SU-DHL-6 (cell line): ENCODE results near the gene SPEG.

Source experiments
- H2AFZ ChIP-seq: fragments of 200-600 bp; sonication (generic); 2 replicates; pipeline ENCODE4 v1.6.1; 2014; ENCODE audit warnings: low read depth, mild to moderate bottlenecking, moderate library complexity, mixed read lengths, antibody characterized with exemption, low read length; ENCODE audit not compliant: severe bottlenecking
- H3F3A ChIP-seq: fragments of 200-600 bp; shearing (Covaris generic); 2 replicates; pipeline ENCODE4 v1.6.0; 2016; ENCODE audit warnings: antibody characterized with exemption, mild to moderate bottlenecking; ENCODE audit not compliant: insufficient read depth
- H3K27ac ChIP-seq: fragments of 200-600 bp; sonication (generic); 2 replicates; pipeline ENCODE4 v1.5.1; 2016; ENCODE audit warnings: low read depth, mild to moderate bottlenecking, low read length, moderate library complexity, mixed read lengths
- H3K27me3 ChIP-seq: fragments of 200-600 bp; sonication (generic), shearing (Covaris generic); 2 replicates; pipeline ENCODE4 v1.6.0; 2014; ENCODE audit warnings: mild to moderate bottlenecking, low read length
- H3K36me3 ChIP-seq: fragments of 200-600 bp; sonication (generic); 2 replicates; pipeline ENCODE4 v1.6.1; 2014; ENCODE audit warnings: mild to moderate bottlenecking, low read length, mixed read lengths
- H3K4me2 ChIP-seq: fragments of 300-600, 200-600 bp; shearing (Covaris generic), sonication (generic); 2 replicates; pipeline ENCODE4 v1.6.0; 2014; ENCODE audit warnings: low read length, low read depth, mild to moderate bottlenecking; ENCODE audit not compliant: poor library complexity, severe bottlenecking
- H3K4me3 ChIP-seq: fragments of 200-600 bp; sonication (generic); 2 replicates; pipeline ENCODE4 v1.5.1; 2014; ENCODE audit warnings: antibody characterized with exemption, low read length, mild to moderate bottlenecking, mixed read lengths; ENCODE audit not compliant: insufficient read depth, poor library complexity, severe bottlenecking
- H3K79me2 ChIP-seq: fragments of 200-600 bp; sonication (generic); 2 replicates; pipeline ENCODE4 v1.6.1; 2014; ENCODE audit warnings: mild to moderate bottlenecking, low read length, moderate library complexity; ENCODE audit not compliant: insufficient read depth
- H3K9ac ChIP-seq: fragments of 200-600 bp; sonication (generic); 2 replicates; pipeline ENCODE4 v1.7.0; 2014; ENCODE audit warnings: mild to moderate bottlenecking, low read length
- H3K9me2 ChIP-seq: fragments of 200-600 bp; sonication (generic); replicated peaks from 2 replicates; pipeline ENCODE4 v1.6.1; 2014; ENCODE audit warnings: low read length; ENCODE audit not compliant: insufficient read depth
- H3K9me3 ChIP-seq: fragments of 200-600 bp; sonication (generic); 2 replicates; pipeline ENCODE4 v1.6.1; 2014; ENCODE audit warnings: low read length, mixed read lengths; ENCODE audit not compliant: insufficient read depth
- H4K20me1 ChIP-seq: fragments of 200-600 bp; sonication (generic); 2 replicates; pipeline ENCODE4 v1.6.1; 2014; ENCODE audit warnings: low read depth, mild to moderate bottlenecking, antibody characterized with exemption, low read length, moderate library complexity, mixed read lengths
- EZH2phosphoT487 ChIP-seq: fragments of 200-600 bp; sonication (generic), shearing (Covaris generic); conservative IDR thresholded peaks from 2 replicates; pipeline ENCODE4 v1.6.1; 2018; ENCODE audit warnings: mild to moderate bottlenecking, antibody characterized with exemption, low read length, moderate library complexity, mixed read lengths
- TF ChIP-seq, protein P1 (sequence below): fragments of 200-600 bp; sonication (generic); IDR thresholded peaks from one replicate; pipeline ENCODE4 v1.5.1; 2017; ENCODE audit warnings: antibody characterized with exemption, mild to moderate bottlenecking, low read length, moderate library complexity; ENCODE audit not compliant: insufficient read depth, poor library complexity, severe bottlenecking

The SPEG gene

DNA sequence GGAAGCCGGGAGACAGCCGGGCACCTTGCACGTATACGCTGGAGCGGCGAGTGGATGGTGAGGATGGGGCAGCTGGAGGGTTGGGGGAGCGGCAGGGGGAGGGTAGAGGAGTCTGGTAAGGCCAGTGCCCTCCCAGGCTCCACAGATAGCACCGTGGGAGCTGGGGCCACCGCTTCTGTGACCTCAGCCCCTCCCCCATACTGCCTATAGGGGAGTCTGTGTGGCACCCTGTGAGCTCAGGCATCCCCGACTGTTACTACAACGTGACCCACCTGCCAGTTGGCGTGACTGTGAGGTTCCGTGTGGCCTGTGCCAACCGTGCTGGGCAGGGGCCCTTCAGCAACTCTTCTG lies 54.2 kb downstream of the SPEG start:
- Histone ChIP-seq H3K36me3 (no peaks in the 10 kb centered on the region), H3F3A (no peaks in the 10 kb centered on the region), H3K27ac (no peak overlapping the region), H3K79me2 (no peaks in the 10 kb centered on the region), H3K4me3 (no peak overlapping the region), H3K9ac (no peak overlapping the region), H2AFZ (no peak overlapping the region), H3K9me2 (no peaks in the 10 kb centered on the region), H4K20me1 (no peaks in the 10 kb centered on the region), H3K4me2 (no peak overlapping the region), H3K27me3 (no peaks in the 10 kb centered on the region), H3K9me3 (no peaks in the 10 kb centered on the region)
- no peak for TF ChIP-seq EZH2phosphoT487
- TF ChIP-seq, protein P1, sequence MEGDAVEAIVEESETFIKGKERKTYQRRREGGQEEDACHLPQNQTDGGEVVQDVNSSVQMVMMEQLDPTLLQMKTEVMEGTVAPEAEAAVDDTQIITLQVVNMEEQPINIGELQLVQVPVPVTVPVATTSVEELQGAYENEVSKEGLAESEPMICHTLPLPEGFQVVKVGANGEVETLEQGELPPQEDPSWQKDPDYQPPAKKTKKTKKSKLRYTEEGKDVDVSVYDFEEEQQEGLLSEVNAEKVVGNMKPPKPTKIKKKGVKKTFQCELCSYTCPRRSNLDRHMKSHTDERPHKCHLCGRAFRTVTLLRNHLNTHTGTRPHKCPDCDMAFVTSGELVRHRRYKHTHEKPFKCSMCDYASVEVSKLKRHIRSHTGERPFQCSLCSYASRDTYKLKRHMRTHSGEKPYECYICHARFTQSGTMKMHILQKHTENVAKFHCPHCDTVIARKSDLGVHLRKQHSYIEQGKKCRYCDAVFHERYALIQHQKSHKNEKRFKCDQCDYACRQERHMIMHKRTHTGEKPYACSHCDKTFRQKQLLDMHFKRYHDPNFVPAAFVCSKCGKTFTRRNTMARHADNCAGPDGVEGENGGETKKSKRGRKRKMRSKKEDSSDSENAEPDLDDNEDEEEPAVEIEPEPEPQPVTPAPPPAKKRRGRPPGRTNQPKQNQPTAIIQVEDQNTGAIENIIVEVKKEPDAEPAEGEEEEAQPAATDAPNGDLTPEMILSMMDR, result no peak

DNA sequence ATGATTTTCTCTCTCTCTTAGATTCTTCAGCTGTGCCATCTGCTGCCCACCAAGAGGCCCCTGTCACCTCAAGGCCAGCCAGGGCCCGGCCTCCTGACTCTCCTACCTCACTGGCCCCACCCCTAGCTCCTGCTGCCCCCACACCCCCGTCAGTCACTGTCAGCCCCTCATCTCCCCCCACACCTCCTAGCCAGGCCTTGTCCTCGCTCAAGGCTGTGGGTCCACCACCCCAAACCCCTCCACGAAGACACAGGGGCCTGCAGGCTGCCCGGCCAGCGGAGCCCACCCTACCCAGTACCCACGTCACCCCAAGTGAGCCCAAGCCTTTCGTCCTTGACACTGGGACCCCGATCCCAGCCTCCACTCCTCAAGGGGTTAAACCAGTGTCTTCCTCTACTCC lies 54.7 kb downstream of the SPEG start:
- H3K27ac ChIP-seq, result no peak overlapping the region

DNA sequence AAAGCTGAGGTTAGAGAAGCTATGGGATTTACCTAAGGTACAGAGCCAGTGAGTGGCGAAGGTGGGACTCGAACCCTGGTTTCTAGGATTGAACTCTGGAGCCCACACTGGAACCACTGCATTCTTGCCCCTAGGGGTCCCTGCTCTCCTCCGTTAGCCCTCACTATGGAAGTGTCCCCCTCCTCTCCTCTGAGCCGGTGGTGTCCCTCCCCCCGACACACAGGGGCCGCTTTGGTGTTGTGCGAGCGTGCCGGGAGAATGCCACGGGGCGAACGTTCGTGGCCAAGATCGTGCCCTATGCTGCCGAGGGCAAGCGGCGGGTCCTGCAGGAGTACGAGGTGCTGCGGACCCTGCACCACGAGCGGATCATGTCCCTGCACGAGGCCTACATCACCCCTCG lies 55.5 kb downstream of the SPEG start:
- Histone ChIP-seq H3K36me3 (no peaks in the 10 kb centered on the region), H3K4me3 (no peak overlapping the region), H3K27ac (no peak overlapping the region), H4K20me1 (no peaks in the 10 kb centered on the region), H3K9me3 (no peaks in the 10 kb centered on the region), H3K27me3 (no peaks in the 10 kb centered on the region), H3K9ac (no peak overlapping the region), H3K9me2 (no peaks in the 10 kb centered on the region), H3K4me2 (no peak overlapping the region), H3K79me2 (no peaks in the 10 kb centered on the region), H2AFZ (no peak overlapping the region), H3F3A (no peaks in the 10 kb centered on the region)
- TF ChIP-seq, protein P1, result no peak
- no peak for TF ChIP-seq EZH2phosphoT487

More for the DNA sequence above, 54.7 kb downstream of the SPEG start:
- Histone ChIP-seq H3K4me3 (no peak overlapping the region), H3F3A (no peaks in the 10 kb centered on the region), H3K9me2 (no peaks in the 10 kb centered on the region), H4K20me1 (no peaks in the 10 kb centered on the region), H3K4me2 (no peak overlapping the region), H2AFZ (no peak overlapping the region), H3K36me3 (no peaks in the 10 kb centered on the region), H3K9me3 (no peaks in the 10 kb centered on the region), H3K79me2 (no peaks in the 10 kb centered on the region), H3K27me3 (no peaks in the 10 kb centered on the region), H3K9ac (no peak overlapping the region)
- no peak for TF ChIP-seq EZH2phosphoT487
- TF ChIP-seq, protein P1, result no peak

DNA sequence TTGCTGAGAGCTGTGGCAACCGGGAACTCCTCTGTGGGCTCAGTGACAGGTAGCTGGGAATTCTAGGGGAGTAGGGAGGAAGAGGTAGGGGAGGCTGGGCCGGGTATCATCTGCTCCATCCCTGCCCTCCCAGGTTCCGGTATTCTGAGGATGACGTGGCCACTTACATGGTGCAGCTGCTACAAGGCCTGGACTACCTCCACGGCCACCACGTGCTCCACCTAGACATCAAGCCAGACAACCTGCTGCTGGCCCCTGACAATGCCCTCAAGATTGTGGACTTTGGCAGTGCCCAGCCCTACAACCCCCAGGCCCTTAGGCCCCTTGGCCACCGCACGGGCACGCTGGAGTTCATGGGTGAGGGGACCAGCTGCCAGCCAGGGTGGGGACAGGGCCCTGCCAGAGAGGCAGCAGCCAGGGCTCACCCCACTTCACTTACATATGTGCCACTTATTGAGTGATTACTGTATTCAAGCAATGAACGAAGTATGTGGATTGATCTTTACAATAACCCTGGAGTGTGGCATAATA lies 56.0 kb downstream of the SPEG start:
- TF ChIP-seq, protein P1, result no peak
- TF ChIP-seq EZH2phosphoT487, result no peak
- H3K36me3 ChIP-seq, result no peaks in the 10 kb centered on the region
- H3K27ac ChIP-seq, result no peak overlapping the region
- H3K9ac ChIP-seq, result no peak overlapping the region
- no peak overlapping the region for H2AFZ ChIP-seq
- no peaks in the 10 kb centered on the region for H4K20me1 ChIP-seq
- H3K4me2 ChIP-seq, result no peak overlapping the region
- H3K9me3 ChIP-seq, result no peaks in the 10 kb centered on the region
- H3K27me3 ChIP-seq, result no peaks in the 10 kb centered on the region
- no peak overlapping the region for H3K4me3 ChIP-seq
- H3K9me2 ChIP-seq, result no peaks in the 10 kb centered on the region
- H3F3A ChIP-seq, result no peaks in the 10 kb centered on the region
- H3K79me2 ChIP-seq, result no peaks in the 10 kb centered on the region
